Right cardiac atrium (tissue), 5 donors: ENCODE results near the gene TRABD2B. TPM values are rescaled to one million over a fixed set of nuclear protein-coding genes. Genes with fewer than 3 reads are reported as not detected.

Source experiments
- ATAC-seq, 2 donors: fragments of 200-7000 bp; cut with Tn5 transposase; one replicate each; pipeline versions ENCODE4 v1.8.0 to v1.9.1; 2020; ENCODE audit warnings: moderate library complexity in 2 of 2, mild to moderate bottlenecking in 1 of 2
- DNase-seq, 3 donors: peaks; one replicate each; pipeline ENCODE4 v3.0.0-alpha.2; 2020
- H3K27ac ChIP-seq: one replicate; pipeline ENCODE4 v1.5.1; 2013; ENCODE audit warnings: mild to moderate bottlenecking, low read length, control low read depth, moderate library complexity
- H3K27me3 ChIP-seq: one replicate; pipeline ENCODE4 v1.6.1; 2013; ENCODE audit not compliant: control insufficient read depth, insufficient read depth
- H3K4me1 ChIP-seq: one replicate; pipeline ENCODE4 v1.6.1; 2013; ENCODE audit warnings: low read length; ENCODE audit not compliant: control insufficient read depth, insufficient read depth
- H3K4me3 ChIP-seq: one replicate; pipeline ENCODE4 v1.5.1; 2013; ENCODE audit warnings: low read length, control low read depth
- H3K9me3 ChIP-seq: one replicate; pipeline ENCODE4 v1.6.1; 2013; ENCODE audit warnings: low read length; ENCODE audit not compliant: control insufficient read depth
- WGBS: extraction: QIAGEN DNeasy Blood & Tissue Kit; methylation state at CpG from one replicate; pipeline ENCODE4 v1.1.7; 2013; 5-methylcytosine and 5-hydroxymethylcytosine counted together
- intact Hi-C, 4 donors: fragments of 100-400 bp; cut with DNase I; formaldehyde crosslinking; loops; one replicate each; pipeline versions ENCODE4 v1.11.0 to v1.14.0; 2022 to 2023
- polyA plus RNA-seq: library from polyadenylated mRNA; stranded (reverse); fragments of 200-250 nt; gene quantifications from one replicate; pipeline ENCODE4 v1.2.3, GENCODE V29; 2013
- total RNA-seq, 4 donors: library from RNA; stranded (reverse); fragmentation: NEBNext Ultra II Directional; extraction: Animal tissue kit (Norgen Biotek cat#: 25700); gene quantifications; one replicate each; pipeline ENCODE4 v1.2.1, GENCODE V29; 2021
- donor health status: healthy with polysubstance abuse.
- donor health status: DM: no; HTN: yes; CAD: no.
- donor health status: DM: no; HTN: no; CAD: no.
- donor health status: DM: no; HTN: yes; CAD: no; lungs with severe emphysema.
- donor health status: DM: yes; HTN: yes; CAD: no.

TRABD2B gene
- total and polyA plus RNA-seq, 5 donors: 6.7 to 23.7 (median 17.8) TPM

GRCh38 chr1:47901001-47901575 is 96.1 kb downstream of the TRABD2B start:
- WGBS: 81% methylated on average over 3 of the region's 3 CpGs
- no peak for ATAC-seq

DNA sequence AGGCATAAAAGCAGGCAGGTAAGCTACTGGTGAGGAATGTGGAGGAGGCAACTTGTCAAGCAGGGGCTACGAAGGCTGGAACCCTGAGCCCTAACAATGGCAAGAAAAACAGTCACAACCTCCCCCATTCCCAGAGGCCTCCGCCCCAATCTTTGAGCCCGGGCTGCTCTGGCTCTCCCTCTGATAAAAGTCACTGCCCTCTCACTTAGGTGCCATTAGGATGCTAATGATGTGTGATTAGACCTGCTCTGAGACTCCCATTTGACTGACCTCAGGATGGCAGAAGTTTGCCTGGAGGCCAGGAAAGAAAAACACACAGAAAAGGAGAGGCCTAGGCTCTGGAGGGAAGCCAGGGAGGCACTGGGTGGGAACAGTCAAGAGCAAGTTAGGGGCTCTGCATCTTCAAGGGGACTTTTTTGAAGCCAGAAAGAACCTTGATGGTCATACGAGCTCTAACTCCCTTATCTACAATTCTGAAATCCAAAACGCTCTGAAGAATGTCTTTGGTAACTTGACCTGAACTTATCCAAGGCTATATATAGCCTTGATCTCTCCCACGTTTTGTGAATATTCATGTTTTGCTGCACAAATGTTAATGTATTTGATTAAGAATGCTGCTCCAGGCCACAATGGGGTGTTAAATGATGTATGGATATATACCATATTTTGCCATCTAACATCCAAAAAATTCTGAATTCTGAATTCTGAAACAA is 98.9 kb downstream of the TRABD2B start:
- no peak for ATAC-seq
- intact Hi-C loops: no loop called here
- no peaks in the 10 kb centered on the region for H3K27me3 ChIP-seq
- no peak overlapping the region for H3K27ac ChIP-seq
- peaks cover 20% of the 10 kb centered on the region for H3K4me1 ChIP-seq
- H3K9me3 ChIP-seq: no peaks in the 10 kb centered on the region
- H3K4me3 ChIP-seq: no peak overlapping the region
- WGBS: 53% methylated on average over 6 of the region's 6 CpGs
- no peak for DNase-seq

More at GRCh38 chr1:47901001-47901575, 96.1 kb downstream of the TRABD2B start:
- no peak overlapping the region for H3K4me3 ChIP-seq
- intact Hi-C loops: no loop called here
- peaks cover 15% of the 10 kb centered on the region for H3K4me1 ChIP-seq
- DNase-seq: no peak
- H3K9me3 ChIP-seq: no peaks in the 10 kb centered on the region
- H3K27ac ChIP-seq: no peak overlapping the region
- no peaks in the 10 kb centered on the region for H3K27me3 ChIP-seq

GRCh38 chr1:47895279-47896125 is 101.7 kb downstream of the TRABD2B start:
- DNase-seq (no peak), ATAC-seq (peak; percentile 7 to 12)
- H3K4me3 ChIP-seq: no peak overlapping the region
- no peaks in the 10 kb centered on the region for H3K9me3 ChIP-seq
- no peaks in the 10 kb centered on the region for H3K27me3 ChIP-seq
- WGBS: 86% methylated on average over 10 of the region's 10 CpGs
- intact Hi-C loops: no loop called here
- no peak overlapping the region for H3K27ac ChIP-seq
- peaks cover 14% of the 10 kb centered on the region for H3K4me1 ChIP-seq

DNA sequence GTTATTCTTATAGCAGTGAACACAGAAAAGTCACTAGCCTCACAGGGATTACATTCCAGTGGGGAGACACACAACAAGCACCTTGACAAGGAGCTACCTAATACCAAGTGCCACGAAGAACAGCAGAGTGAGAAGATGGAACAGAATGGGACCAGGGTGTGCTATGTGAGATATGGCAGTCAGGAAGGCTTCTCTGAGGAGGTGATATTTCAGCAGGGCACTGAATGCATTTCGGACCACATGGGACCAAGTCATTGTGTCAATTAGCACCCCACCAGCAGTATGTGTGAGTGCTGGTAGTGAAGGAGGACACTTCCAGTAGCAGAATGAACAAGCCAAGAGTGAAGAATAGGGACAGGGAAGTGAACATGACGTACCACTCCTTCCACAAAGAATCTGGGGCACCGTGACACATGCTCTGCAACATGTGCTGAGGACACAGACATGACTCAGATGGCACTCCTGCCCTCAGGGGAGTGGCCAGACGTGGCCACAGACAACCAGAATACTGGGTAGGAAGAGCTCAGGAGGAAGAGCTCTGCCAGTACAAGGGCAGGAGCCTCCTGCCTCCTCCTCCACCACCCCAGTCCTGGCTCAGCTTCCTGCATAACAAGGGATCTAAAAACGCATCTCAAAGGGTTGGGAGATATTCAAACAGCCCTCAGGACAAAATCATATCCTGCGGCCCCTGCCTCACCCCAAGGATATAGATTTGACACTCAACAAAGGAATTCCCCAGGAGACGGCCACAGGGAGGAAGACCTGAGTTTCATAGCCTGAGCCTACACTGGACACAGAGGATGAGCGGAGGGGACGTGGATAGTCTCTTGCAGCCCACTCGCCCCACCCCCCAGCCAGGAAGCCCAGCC is 102.5 kb downstream of the TRABD2B start:
- ATAC-seq (peak; percentile 72 to 82), DNase-seq (peak in 1 of 3 donors; percentile 26)
- Histone ChIP-seq H3K27ac (no peak overlapping the region), H3K4me3 (no peak overlapping the region), H3K9me3 (no peaks in the 10 kb centered on the region), H3K27me3 (no peaks in the 10 kb centered on the region), H3K4me1 (peaks cover 13% of the 10 kb centered on the region)
- 65% methylated on average over 11 of the region's 11 CpGs for WGBS
- intact Hi-C loops: no loop called here

DNA sequence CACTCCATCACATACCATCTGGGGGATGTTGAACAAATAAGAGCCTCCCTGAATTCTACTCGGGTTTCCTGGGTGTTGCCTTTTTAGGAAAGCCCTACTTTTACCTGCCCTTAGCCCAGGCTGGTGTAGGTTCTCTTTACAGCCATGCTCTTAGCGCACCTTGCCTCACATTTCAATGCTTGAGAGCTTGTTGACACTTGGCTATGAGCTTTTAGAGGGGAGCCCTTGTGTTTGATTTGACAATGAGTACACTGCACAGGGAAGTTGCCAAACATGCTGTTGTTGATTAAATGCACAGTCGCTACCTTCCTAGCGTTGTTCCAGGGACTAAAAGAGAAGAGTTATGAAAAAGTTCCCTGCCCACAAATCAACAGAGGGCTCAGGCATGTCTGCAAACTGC is 103.8 kb downstream of the TRABD2B start:
- intact Hi-C loops: no loop called here
- H3K4me3 ChIP-seq: no peak overlapping the region

DNA sequence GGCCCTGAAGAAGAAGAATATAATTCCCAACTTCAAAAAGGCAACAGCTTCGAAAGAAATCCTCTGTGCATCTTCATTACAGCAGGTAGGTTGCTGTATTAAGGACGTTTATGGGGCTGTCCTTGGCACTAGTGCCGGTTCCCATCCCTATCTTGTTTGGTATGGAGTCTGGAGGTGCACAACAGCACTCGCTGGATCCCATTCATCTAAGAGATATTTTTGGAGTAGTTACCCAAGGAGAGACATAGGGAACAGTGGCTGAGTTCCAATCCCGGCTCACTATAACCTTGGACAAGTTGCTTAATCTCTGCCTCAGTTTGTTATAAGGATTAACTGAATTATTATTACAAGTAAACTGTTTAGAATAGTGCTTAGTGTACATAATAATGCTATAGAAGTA is 106.4 kb downstream of the TRABD2B start:
- H3K9me3 ChIP-seq: no peaks in the 10 kb centered on the region
- no peak overlapping the region for H3K4me3 ChIP-seq
- WGBS: 69% methylated on average over 5 of the region's 5 CpGs
- ATAC-seq: no peak
- H3K27me3 ChIP-seq: no peaks in the 10 kb centered on the region
- no peak overlapping the region for H3K27ac ChIP-seq
- peaks cover 7% of the 10 kb centered on the region for H3K4me1 ChIP-seq
- DNase-seq: no peak
- intact Hi-C loops: no loop called here

More for the DNA sequence above, 103.8 kb downstream of the TRABD2B start:
- Histone ChIP-seq H3K27ac (no peak overlapping the region), H3K4me1 (peaks cover 9% of the 10 kb centered on the region), H3K9me3 (no peaks in the 10 kb centered on the region), H3K27me3 (no peaks in the 10 kb centered on the region)
- DNase-seq: no peak
- no peak for ATAC-seq
- 85% methylated on average over 4 of the region's 4 CpGs for WGBS

- no peak for ATAC-seq
- Histone ChIP-seq H3K4me3 (no peak overlapping the region), H3K27me3 (no peaks in the 10 kb centered on the region), H3K4me1 (peaks cover 1% of the 10 kb centered on the region), H3K27ac (no peak overlapping the region), H3K9me3 (no peaks in the 10 kb centered on the region)
- no peak for DNase-seq
- 100% methylated on average over 1 of the region's 1 CpG for WGBS
- intact Hi-C loops: no loop called here
Measured at GRCh38 chr1:47888294-47888629, 108.9 kb downstream of the TRABD2B start.

GRCh38 chr1:47887475-47888293 is 109.5 kb downstream of the TRABD2B start:
- ATAC-seq (no peak), DNase-seq (no peak)
- Histone ChIP-seq H3K4me3 (no peak overlapping the region), H3K27ac (no peak overlapping the region), H3K9me3 (no peaks in the 10 kb centered on the region), H3K4me1 (peaks cover 1% of the 10 kb centered on the region), H3K27me3 (no peaks in the 10 kb centered on the region)
- intact Hi-C loops: no loop called here
- WGBS: 73% methylated on average over 16 of the region's 16 CpGs

GRCh38 chr1:47887060-47887459 is 110.1 kb downstream of the TRABD2B start:
- WGBS: 72% methylated on average over 2 of the region's 2 CpGs

DNA sequence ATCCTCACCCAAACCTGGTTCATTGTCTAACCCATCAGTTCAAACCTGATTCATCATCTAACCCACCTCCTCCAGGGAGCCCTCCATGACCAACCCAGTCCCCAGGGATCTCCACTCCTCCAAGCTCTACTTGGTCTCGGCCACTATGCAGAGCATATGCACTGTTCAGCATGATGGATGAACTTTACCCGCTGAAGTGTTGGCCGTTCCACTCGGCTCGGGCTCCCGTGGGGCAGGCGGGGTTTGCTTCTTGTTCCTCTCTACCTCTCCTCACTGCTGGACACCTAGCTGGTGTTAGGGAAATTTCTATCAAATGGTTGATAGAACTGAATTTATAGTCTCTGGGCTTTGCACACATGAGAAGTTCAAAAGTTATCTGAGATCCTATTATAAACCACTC is 111.0 kb downstream of the TRABD2B start:
- DNase-seq (no peak), ATAC-seq (no peak)
- Histone ChIP-seq H3K4me1 (peaks cover 3% of the 10 kb centered on the region), H3K27me3 (no peaks in the 10 kb centered on the region), H3K27ac (no peak overlapping the region), H3K9me3 (no peaks in the 10 kb centered on the region), H3K4me3 (no peak overlapping the region)
- intact Hi-C loops: no loop called here
- 82% methylated on average over 7 of the region's 7 CpGs for WGBS

More at GRCh38 chr1:47887060-47887459, 110.1 kb downstream of the TRABD2B start:
- ATAC-seq (no peak), DNase-seq (no peak)
- no peaks in the 10 kb centered on the region for H3K9me3 ChIP-seq
- H3K4me1 ChIP-seq: peaks cover 3% of the 10 kb centered on the region
- H3K27me3 ChIP-seq: no peaks in the 10 kb centered on the region
- intact Hi-C loops: no loop called here
- H3K4me3 ChIP-seq: no peak overlapping the region
- no peak overlapping the region for H3K27ac ChIP-seq
